WI38 (cell line): Measurements from ENCODE around the gene TAF1C.

Source experiments
- H3K4me3 ChIP-seq: 2 replicates; pipeline ENCODE4 v1.5.1; 2011; ENCODE audit warnings: low read depth, mild to moderate bottlenecking, control low read depth, low read length
- CTCF ChIP-seq: IDR thresholded peaks from 2 replicates; pipeline ENCODE4 v1.5.1; 2012; ENCODE audit warnings: low read depth, mild to moderate bottlenecking, control low read depth, low read length

TAF1C gene

GRCh38 chr16:84194018-84194417 is 7.2 kb upstream of the TAF1C start:
- no peak for TF ChIP-seq CTCF
- no peak overlapping the region for H3K4me3 ChIP-seq

DNA sequence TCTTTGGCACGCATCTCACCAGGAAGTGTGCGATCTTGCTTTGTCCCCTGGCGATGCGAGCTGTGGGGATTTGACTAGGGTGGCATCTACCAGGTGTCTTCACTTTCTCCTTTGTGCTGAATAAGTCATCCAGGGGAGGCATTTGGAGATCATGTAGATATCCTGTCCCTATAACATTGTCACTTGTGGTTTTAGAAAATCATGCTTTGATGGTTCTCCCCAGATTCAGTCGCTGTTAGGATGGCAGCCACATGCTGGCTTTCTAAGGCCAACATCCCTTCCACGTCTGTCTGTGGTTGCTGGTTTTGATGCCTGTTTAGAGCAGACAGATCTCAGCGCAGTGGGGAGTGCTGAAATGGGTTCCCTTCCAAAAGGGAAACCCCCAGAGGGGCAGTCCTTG is 6.6 kb upstream of the TAF1C start:
- no peak overlapping the region for H3K4me3 ChIP-seq
- TF ChIP-seq CTCF: no peak

- no peak for TF ChIP-seq CTCF
- H3K4me3 ChIP-seq: no peak overlapping the region
Observed at GRCh38 chr16:84191466-84191865, 4.6 kb upstream of the TAF1C start.

DNA sequence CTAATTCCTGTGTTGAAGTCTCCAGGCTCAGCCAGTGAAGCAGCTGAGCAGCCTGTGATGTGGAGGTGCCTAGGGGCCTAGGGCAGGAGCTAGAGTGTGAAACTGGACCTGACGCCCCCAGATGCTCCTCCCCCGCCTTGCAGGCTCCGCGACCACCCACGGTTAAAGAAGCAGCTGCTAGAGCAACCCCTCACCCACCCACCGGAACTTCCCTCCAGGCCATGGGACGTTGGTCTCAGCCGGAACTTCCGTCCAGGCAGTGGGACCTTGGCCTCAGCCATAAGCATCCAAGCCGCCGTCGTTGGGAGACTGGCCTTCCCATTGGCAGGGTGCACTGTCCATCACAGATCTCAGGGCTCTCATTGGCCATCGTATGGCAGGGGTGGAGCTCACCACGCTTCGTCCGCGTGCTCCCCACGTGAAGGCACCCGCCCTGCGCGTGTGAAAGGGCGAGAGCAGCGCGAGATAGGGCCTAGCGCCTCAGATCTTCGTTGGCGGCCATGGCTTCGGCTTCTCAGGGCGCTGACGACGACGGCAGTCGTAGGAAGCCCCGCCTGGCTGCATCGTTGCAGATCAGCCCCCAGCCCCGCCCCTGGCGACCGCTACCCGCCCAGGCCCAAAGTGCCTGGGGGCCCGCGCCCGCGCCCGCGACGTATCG is 4.0 kb upstream of the TAF1C start, which contains the start of gene ADAD2:
ADAD2 (plus strand) TSS at position 427 of the 658 bp plus-strand sequence; CDS start at position 501, 74 bp downstream.
- H3K4me3 ChIP-seq: no peak within 1 kb of the TSS

DNA sequence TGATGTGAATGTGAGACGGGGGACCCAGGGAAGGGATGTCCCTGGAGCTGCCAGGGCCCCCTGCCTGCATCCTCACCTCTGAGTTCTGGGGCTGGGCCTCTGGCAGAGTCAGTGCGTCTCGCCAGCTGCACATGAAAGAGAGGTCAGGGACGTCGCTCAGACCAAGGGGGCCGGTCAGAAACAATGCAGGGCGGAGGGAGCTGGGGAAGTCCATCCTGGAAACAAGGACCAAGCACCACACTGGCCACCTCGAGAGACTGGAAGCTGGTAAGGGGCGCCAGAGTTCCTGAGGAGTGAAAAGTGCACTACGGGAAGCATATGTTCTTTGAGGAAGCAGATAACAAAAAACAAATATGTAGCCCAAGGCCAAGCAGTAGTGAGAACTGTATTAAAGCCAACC is 2.1 kb downstream of the TAF1C start:
- no peak overlapping the region for H3K4me3 ChIP-seq
- no peak for TF ChIP-seq CTCF

More for the DNA sequence above, 4.0 kb upstream of the TAF1C start, which contains the start of gene ADAD2:
- no peak for TF ChIP-seq CTCF

GRCh38 chr16:84183911-84184591 is 2.8 kb downstream of the TAF1C start:
- TF ChIP-seq CTCF: no peak
- H3K4me3 ChIP-seq: no peak overlapping the region

- TF ChIP-seq CTCF: no peak
Observed at GRCh38 chr16:84183572-84183875, 3.3 kb downstream of the TAF1C start.

More at GRCh38 chr16:84183572-84183875, 3.3 kb downstream of the TAF1C start:
- H3K4me3 ChIP-seq: no peak overlapping the region
